PFSK-1 (cell line): ENCODE data around the gene PRELID3B.

ENCODE experiments used
- FOXP2 ChIP-seq: optimal IDR thresholded peaks from 2 replicates; pipeline ENCODE3; 2011; ENCODE audit warnings: borderline replicate concordance, control low read depth, inconsistent platforms; ENCODE audit not compliant: insufficient read depth; ENCODE audit errors: extremely low read length, extremely low read depth
- POLR2AphosphoS5 ChIP-seq: IDR thresholded peaks from 2 replicates; pipeline ENCODE4 v1.6.1; 2012; ENCODE audit warnings: low read depth, mild to moderate bottlenecking, control low read depth, low read length, moderate library complexity
- REST ChIP-seq, 2 experiments: IDR thresholded peaks; 2 replicates each; pipeline versions ENCODE4 v1.6.1 to v1.8.0; 2011 to 2012; ENCODE audit warnings: low read depth in 2 of 2, low read length in 2 of 2, control low read depth in 1 of 2, inconsistent platforms in 1 of 2, mild to moderate bottlenecking in 1 of 2, moderate library complexity in 1 of 2; ENCODE audit not compliant: insufficient read depth in 1 of 2
- SIN3A ChIP-seq: IDR thresholded peaks from 2 replicates; pipeline ENCODE4 v1.6.1; 2012; ENCODE audit warnings: mild to moderate bottlenecking, low read length, moderate library complexity, borderline replicate concordance; ENCODE audit not compliant: insufficient read depth
- TAF1 ChIP-seq: IDR thresholded peaks from 2 replicates; pipeline ENCODE4 v1.6.1; 2012; ENCODE audit warnings: low read length, control low read depth, borderline replicate concordance; ENCODE audit not compliant: insufficient read depth

Gene PRELID3B

GRCh38 chr20:59004493-59004762, 38.2 kb downstream of the PRELID3B start:
- TF ChIP-seq POLR2AphosphoS5 = no peak
- no peak for TF ChIP-seq FOXP2
- no peak for TF ChIP-seq REST (IDR thresholded peaks at IDR 0.05; ENCODE audit: insufficient read depth in 1 of 2, low read depth in 2 of 2, low read length in 2 of 2)
- no peak for TF ChIP-seq TAF1
- TF ChIP-seq SIN3A = no peak

- TF ChIP-seq SIN3A (no peak), TAF1 (no peak)
Observed at GRCh38 chr20:59003836-59004492, 38.6 kb downstream of the PRELID3B start.

- TF ChIP-seq POLR2AphosphoS5 (no peak), TAF1 (no peak), SIN3A (no peak), REST (IDR thresholded peaks at IDR 0.05; ENCODE audit: insufficient read depth in 1 of 2, low read depth in 2 of 2, low read length in 2 of 2) (no peak), FOXP2 (no peak)
Observed at GRCh38 chr20:59002874-59003399, 39.6 kb downstream of the PRELID3B start.

GRCh38 chr20:59002388-59002787, 40.2 kb downstream of the PRELID3B start:
- no peak for TF ChIP-seq REST (IDR thresholded peaks at IDR 0.05; ENCODE audit: insufficient read depth in 1 of 2, low read depth in 2 of 2, low read length in 2 of 2)

GRCh38 chr20:59001449-59002171, 41.0 kb downstream of the PRELID3B start:
- TF ChIP-seq POLR2AphosphoS5 (no peak), FOXP2 (no peak), TAF1 (no peak), REST (IDR thresholded peaks at IDR 0.05; ENCODE audit: insufficient read depth in 1 of 2, low read depth in 2 of 2, low read length in 2 of 2) (no peak), SIN3A (no peak)
